Activated CD4-positive, alpha-beta T cell treated with anti-CD3 and anti-CD28 coated beads for 4 hours (primary cell): ENCODE results near the gene VCAN.

Experiments used
- DNase-seq, 2 donors: peaks; one replicate each; pipeline ENCODE4 v3.0.0-alpha.2; 2020

Gene VCAN

GRCh38 chr5:83503662-83504061, 32.1 kb downstream of the VCAN start:
- DNase-seq: no peak

- no peak for DNase-seq
These were observed 35.9 kb downstream of the VCAN start for GRCh38 chr5:83507431-83507830.

GRCh38 chr5:83509540-83509939, 38.0 kb downstream of the VCAN start:
- DNase-seq: no peak

- DNase-seq: no peak
These were observed 38.7 kb downstream of the VCAN start for GRCh38 chr5:83510260-83510659.

- DNase-seq: no peak
These were observed 40.7 kb downstream of the VCAN start for GRCh38 chr5:83512061-83512745.

- DNase-seq: no peak
These were observed 41.5 kb downstream of the VCAN start for GRCh38 chr5:83513081-83513480.

GRCh38 chr5:83513491-83513890, 41.9 kb downstream of the VCAN start:
- no peak for DNase-seq

- no peak for DNase-seq
These were observed 44.8 kb downstream of the VCAN start for GRCh38 chr5:83516377-83516776.

GRCh38 chr5:83517072-83517687, 45.6 kb downstream of the VCAN start:
- no peak for DNase-seq

GRCh38 chr5:83517688-83518085, 46.1 kb downstream of the VCAN start:
- no peak for DNase-seq

- DNase-seq: no peak
These were observed 46.9 kb downstream of the VCAN start for GRCh38 chr5:83518319-83519061.

- no peak for DNase-seq
These were observed 50.9 kb downstream of the VCAN start for GRCh38 chr5:83522446-83522845.

GRCh38 chr5:83523929-83524328, 52.4 kb downstream of the VCAN start:
- DNase-seq: no peak

GRCh38 chr5:83524345-83524744, 52.8 kb downstream of the VCAN start:
- no peak for DNase-seq

GRCh38 chr5:83524991-83525390, 53.4 kb downstream of the VCAN start:
- no peak for DNase-seq

GRCh38 chr5:83526289-83526688, 54.7 kb downstream of the VCAN start:
- DNase-seq: no peak

GRCh38 chr5:83527221-83527620, 55.7 kb downstream of the VCAN start:
- DNase-seq: no peak

- DNase-seq: no peak
These were observed 56.3 kb downstream of the VCAN start for GRCh38 chr5:83527722-83528438.

GRCh38 chr5:83528439-83528769, 56.9 kb downstream of the VCAN start:
- DNase-seq: no peak

- no peak for DNase-seq
These were observed 58.6 kb downstream of the VCAN start for GRCh38 chr5:83530193-83530592.

GRCh38 chr5:83531661-83532060, 60.1 kb downstream of the VCAN start:
- DNase-seq: no peak

- DNase-seq: no peak
These were observed 67.4 kb downstream of the VCAN start for GRCh38 chr5:83538786-83539462.

- no peak for DNase-seq
These were observed 67.9 kb downstream of the VCAN start for GRCh38 chr5:83539463-83539790.
